NT2/D1 (cell line): Measurements from ENCODE around the gene VRK1.

Experiments
- SUZ12 ChIP-seq: IDR thresholded peaks from 2 replicates; pipeline ENCODE4 v1.6.1; 2011; ENCODE audit not compliant: insufficient read length, insufficient read depth; ENCODE audit errors: extremely low read depth
- YY1 ChIP-seq: IDR thresholded peaks from 2 replicates; pipeline ENCODE4 v1.6.1; 2011; ENCODE audit not compliant: insufficient read length, insufficient read depth
- ZNF274 ChIP-seq: IDR thresholded peaks from 2 replicates; pipeline ENCODE4 v1.6.1; 2011; ENCODE audit warnings: mild to moderate bottlenecking, low read depth, low read length

DNA sequence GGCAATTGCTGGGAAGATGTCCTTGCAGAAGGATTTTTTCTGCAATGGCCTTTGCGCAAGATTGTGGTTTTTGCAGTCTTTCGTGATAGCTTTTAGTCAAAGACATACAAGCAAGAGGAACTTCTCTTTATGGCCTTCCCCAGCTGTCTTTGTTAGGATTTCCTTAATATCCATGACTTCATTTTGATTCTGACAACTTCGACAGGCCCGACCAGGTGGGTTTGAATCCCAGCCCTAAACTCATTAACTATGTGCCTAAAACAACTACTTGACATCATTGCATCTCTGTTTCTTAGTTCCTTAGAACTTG lies 13.3 kb upstream of the VRK1 start:
- TF ChIP-seq ZNF274 (no peak), SUZ12 (no peak), YY1 (no peak)
